H1 (cell line): ENCODE measurements around the gene KCNIP3. TPM values are rescaled to one million over a fixed set of nuclear protein-coding genes. Genes with fewer than 3 reads are reported as not detected.

Source experiments
- RFX5 ChIP-seq: IDR thresholded peaks from 2 replicates; pipeline ENCODE4 v1.6.1; 2011; ENCODE audit warnings: low read depth, low read length, improper control_type of control experiment, borderline replicate concordance
- SIRT6 ChIP-seq: IDR thresholded peaks from one replicate; pipeline ENCODE4 v1.7.1; 2012; ENCODE audit warnings: low read length, inconsistent platforms
- polyA plus RNA-seq, 7 experiments: library from polyadenylated mRNA; depleted of rRNA in 3 of 7; stranded (reverse) in 5 of 7; unstranded in 2 of 7; fragments of >200 nt in 5 of 7; fragments of 200-250 nt in 2 of 7; gene quantifications; 1 replicate in 5 of 7; 2 replicates in 1 of 7; 4 replicates in 1 of 7; pipeline versions ENCODE4 v1.2.1 to v1.2.3, GENCODE V29; 2011 to 2013; ENCODE audit warnings: missing spikeins in 2 of 7, mixed read lengths in 2 of 7
- total RNA-seq: library from RNA; stranded (reverse); fragmentation: NEBNext Ultra II Directional; extraction: Animal tissue kit (Norgen Biotek cat#: 25700); gene quantifications from 2 replicates; pipeline ENCODE4 v1.2.1, GENCODE V29; 2021
- TF ChIP-seq, protein P1 (sequence below): IDR thresholded peaks from 2 replicates; pipeline ENCODE4 v1.6.1; 2012; ENCODE audit warnings: low read length, inconsistent platforms

KCNIP3 gene
- total and polyA plus RNA-seq, 2 of the 8 experiments (the other 6 are each of a cell fraction or from before 2014, with no cell fraction given): 0.33 to 1.9 TPM

DNA sequence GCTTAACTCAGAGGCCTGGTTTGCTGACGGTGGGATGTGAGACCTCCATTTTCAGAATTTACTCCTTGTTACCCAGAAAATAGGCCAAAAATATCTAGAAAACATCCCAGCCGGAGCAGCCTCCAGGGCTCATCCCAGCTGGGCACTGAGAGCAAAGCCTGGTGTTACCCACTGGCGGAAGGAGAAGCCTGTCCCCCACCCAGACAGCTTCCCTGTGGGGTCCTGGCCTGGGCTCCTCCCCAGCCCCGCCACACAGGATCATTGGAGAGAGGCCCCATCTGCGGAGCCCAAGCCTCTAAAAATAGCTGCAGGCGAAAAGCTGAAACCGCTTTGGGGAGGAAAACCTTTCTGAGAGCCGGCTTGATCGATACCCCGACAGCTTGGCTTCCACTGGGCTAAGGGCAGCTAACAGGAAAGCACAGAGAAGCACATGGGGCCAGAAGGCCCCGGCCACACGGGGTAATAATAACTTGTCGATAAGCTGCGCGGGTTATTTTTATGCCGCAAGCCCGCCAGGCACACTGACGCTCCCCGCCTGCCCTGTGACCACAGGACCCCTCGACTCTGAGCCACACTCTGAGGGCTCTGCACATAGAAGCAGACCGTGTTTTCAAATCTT, 78.5 kb downstream of the KCNIP3 start (continued):
- TF ChIP-seq, protein P1, sequence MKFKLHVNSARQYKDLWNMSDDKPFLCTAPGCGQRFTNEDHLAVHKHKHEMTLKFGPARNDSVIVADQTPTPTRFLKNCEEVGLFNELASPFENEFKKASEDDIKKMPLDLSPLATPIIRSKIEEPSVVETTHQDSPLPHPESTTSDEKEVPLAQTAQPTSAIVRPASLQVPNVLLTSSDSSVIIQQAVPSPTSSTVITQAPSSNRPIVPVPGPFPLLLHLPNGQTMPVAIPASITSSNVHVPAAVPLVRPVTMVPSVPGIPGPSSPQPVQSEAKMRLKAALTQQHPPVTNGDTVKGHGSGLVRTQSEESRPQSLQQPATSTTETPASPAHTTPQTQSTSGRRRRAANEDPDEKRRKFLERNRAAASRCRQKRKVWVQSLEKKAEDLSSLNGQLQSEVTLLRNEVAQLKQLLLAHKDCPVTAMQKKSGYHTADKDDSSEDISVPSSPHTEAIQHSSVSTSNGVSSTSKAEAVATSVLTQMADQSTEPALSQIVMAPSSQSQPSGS: no peak
- TF ChIP-seq SIRT6 (no peak), RFX5 (no peak)
